GM06990 (cell line): Measurements from ENCODE around the gene FAM78A.

Experiments used
- DNase-seq: peaks from one replicate; pipeline ENCODE4 v3.0.0-alpha.2; 2011; ENCODE audit not compliant: insufficient read length; ENCODE audit errors: extremely low read depth
- H3K27me3 ChIP-seq: replicated peaks from 2 replicates; pipeline ENCODE4 v1.6.0; 2011; ENCODE audit warnings: low read length; ENCODE audit not compliant: control insufficient read depth, insufficient read depth
- H3K36me3 ChIP-seq: 2 replicates; pipeline ENCODE4 v1.5.1; 2011; ENCODE audit warnings: low read length; ENCODE audit not compliant: control insufficient read depth, insufficient read depth
- H3K4me3 ChIP-seq: replicated peaks from 2 replicates; pipeline ENCODE4 v1.5.1; 2011; ENCODE audit warnings: low read depth, mild to moderate bottlenecking, control low read depth, low read length
- TF ChIP-seq, protein P1 (sequence below): IDR thresholded peaks from 2 replicates; pipeline ENCODE4 v1.5.1; 2011; ENCODE audit warnings: low read length, control low read depth, mild to moderate bottlenecking, inconsistent platforms; ENCODE audit not compliant: insufficient read depth, poor library complexity, severe bottlenecking

Gene FAM78A

DNA sequence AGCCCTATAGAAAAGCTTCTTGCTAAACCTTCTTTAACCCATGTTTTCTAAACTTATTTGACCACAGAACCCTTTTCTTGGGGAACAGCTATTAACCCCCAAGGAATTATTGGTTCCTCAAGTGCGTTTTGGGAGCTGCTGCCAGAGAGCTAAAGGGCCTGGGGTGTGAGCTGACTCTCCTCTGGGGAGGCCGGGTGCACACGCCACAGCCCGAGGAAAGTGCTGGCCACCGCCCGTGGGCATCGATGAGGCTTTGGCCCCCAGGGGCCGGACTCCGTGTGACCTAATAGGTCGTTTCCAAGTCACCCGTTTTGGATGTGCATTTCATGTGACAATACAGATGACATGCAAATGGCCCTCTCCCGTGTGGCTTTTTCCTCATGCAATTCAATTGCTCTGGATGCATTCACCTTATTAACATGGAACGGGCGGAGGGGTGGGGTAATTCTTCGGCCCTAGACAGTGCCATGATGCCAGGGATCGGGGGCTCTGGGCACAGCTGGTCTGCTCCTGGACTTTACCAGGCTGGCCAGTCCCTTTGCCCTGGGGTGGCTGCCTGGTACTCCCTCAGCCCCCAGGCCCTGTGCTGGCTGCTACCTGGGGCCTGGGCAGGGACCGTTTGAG lies 32.7 kb upstream of the FAM78A start:
- no peak for DNase-seq
- no peaks in the 10 kb centered on the region; the same call in 1 of the 2 replicates for H3K27me3 ChIP-seq
- TF ChIP-seq, protein P1, sequence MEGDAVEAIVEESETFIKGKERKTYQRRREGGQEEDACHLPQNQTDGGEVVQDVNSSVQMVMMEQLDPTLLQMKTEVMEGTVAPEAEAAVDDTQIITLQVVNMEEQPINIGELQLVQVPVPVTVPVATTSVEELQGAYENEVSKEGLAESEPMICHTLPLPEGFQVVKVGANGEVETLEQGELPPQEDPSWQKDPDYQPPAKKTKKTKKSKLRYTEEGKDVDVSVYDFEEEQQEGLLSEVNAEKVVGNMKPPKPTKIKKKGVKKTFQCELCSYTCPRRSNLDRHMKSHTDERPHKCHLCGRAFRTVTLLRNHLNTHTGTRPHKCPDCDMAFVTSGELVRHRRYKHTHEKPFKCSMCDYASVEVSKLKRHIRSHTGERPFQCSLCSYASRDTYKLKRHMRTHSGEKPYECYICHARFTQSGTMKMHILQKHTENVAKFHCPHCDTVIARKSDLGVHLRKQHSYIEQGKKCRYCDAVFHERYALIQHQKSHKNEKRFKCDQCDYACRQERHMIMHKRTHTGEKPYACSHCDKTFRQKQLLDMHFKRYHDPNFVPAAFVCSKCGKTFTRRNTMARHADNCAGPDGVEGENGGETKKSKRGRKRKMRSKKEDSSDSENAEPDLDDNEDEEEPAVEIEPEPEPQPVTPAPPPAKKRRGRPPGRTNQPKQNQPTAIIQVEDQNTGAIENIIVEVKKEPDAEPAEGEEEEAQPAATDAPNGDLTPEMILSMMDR = no peak
- no peak overlapping the region for H3K4me3 ChIP-seq
- no peaks in the 10 kb centered on the region for H3K36me3 ChIP-seq

DNA sequence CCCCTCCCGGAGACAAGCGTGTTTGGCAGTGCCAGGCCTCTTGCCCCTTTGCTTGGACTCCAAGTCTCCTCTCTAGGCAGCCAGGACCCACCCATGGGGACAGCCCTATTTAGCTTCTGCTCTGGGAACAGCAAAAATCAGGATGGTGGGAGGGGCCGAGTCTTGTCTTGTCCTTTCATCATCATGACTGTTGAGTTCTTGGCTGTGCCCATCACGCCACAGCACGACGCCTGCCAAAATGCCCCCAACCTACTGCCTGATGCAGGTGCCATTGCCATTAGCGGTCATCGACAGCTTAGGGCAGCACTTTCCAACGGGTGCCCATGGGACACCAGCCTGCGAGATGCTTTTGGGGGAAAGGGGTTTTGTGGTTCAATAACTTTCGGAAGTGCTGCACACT lies 32.1 kb upstream of the FAM78A start:
- H3K4me3 ChIP-seq = no peak overlapping the region
- H3K36me3 ChIP-seq = no peaks in the 10 kb centered on the region
- no peak for DNase-seq
- TF ChIP-seq, protein P1 = no peak
- H3K27me3 ChIP-seq = no peaks in the 10 kb centered on the region; the same call in none of the 2 replicates

DNA sequence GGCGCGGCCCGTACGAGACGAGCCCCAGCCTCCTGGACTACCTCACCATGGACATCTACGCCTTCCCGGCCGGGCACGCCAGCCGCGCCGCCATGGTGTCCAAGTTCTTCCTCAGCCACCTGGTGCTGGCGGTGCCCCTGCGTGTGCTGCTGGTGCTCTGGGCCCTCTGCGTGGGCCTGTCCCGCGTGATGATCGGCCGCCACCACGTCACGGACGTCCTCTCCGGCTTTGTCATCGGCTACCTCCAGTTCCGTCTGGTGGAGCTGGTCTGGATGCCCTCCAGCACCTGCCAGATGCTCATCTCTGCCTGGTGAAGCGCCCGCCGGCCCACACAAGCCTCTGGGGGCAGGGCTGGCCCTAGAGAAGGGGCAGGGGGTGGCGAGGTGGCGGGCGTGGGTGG lies 31.7 kb upstream of the FAM78A start:
- H3K27me3 ChIP-seq = no peaks in the 10 kb centered on the region; the same call in none of the 2 replicates
- TF ChIP-seq, protein P1 = no peak
- no peaks in the 10 kb centered on the region for H3K36me3 ChIP-seq
- H3K4me3 ChIP-seq = no peak overlapping the region
- DNase-seq = no peak

DNA sequence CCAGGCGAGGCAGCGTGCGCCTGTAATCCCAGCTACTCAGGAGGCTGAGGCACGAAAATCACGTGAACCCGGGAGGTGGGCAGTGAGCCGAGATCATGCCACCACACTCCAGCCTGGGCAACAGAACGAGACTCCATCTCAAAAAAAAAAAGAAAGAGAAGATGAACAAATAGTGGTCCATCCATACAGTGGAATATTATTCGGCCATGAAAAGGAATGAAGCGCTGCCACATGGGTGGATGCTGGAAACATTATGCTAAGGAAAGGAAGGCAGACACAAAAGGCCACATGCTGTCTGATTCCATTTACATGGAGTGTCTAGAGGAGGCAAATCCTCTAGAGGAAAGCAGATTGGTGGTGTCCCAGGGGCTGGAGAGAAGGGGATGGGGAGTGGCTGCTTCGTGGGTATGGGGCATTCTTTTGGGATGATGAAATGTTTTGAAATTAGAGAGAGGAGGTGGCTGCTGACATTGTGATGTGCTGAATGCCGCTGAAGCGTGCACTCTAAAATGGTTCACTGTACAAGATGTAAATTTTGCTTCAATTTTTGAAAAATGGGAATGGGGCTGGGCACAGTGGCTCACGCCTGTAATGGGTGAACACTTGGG lies 30.2 kb upstream of the FAM78A start:
- H3K36me3 ChIP-seq = no peaks in the 10 kb centered on the region
- TF ChIP-seq, protein P1 = no peak
- no peak for DNase-seq
- H3K27me3 ChIP-seq = no peaks in the 10 kb centered on the region; the same call in none of the 2 replicates
- H3K4me3 ChIP-seq = no peak overlapping the region

DNA sequence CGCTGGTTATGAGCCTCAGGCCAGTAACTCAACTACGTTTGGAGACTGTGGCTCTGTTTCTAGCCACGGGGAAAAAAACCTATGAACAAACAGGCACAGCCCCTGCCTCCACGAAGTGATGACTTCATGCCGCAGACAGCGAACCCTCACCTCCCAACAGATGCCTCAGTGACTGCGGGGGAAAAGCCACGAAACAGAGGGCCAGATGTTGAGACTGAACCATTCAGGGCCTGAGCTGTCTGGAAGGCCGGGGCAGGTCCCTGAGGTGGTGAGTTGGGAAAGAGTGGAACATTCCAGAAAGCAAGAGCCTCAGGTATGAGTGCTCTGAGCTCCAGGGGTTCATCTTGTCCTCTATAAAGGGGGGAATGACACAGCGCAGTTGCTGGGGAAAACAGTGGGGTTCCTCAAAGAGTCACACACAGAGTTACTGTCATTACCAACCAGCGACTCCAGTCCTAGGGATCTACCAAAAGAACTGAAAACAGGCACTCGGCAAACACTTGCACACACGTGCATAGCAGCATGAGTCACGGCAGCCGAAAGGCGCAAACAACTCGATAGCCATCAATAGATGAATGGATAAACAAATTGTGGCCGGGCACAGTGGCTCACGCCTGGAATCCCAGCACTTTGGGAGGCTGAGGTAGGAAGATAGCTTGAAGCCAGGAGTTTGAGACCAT lies 28.5 kb upstream of the FAM78A start:
- Histone ChIP-seq H3K36me3 (no peaks in the 10 kb centered on the region), H3K27me3 (no peaks in the 10 kb centered on the region; the same call in none of the 2 replicates), H3K4me3 (no peak overlapping the region)
- no peak for DNase-seq
- TF ChIP-seq, protein P1 = no peak
